Measurements from ENCODE around the gene IGSF9.

GRCh38 chr1:159877695-159878444, 67.5 kb downstream of the IGSF9 start:
- TF ChIP-seq CTCF (IDR thresholded peaks at IDR 0.05; ENCODE audit: low read length): no peak
- TF ChIP-seq EZH2 (IDR thresholded peaks at IDR 0.05; ENCODE audit: borderline replicate concordance, low read length): no peak
